Left lobe of liver (tissue), 2 donors: ENCODE data around the gene CLMN. TPM values are rescaled to one million over a fixed set of nuclear protein-coding genes. Genes with fewer than 3 reads are reported as not detected.
"Not testable (repeated sequence)": the region's sequence is repeated elsewhere in the genome, so short reads cannot be mapped to it uniquely, and the experiment has no call there.

ENCODE experiments used
- ATAC-seq: fragments of 200-7000 bp; cut with Tn5 transposase; one replicate; pipeline ENCODE4 v1.9.1; 2020; ENCODE audit warnings: mild to moderate bottlenecking, moderate library complexity
- DNase-seq: peaks from one replicate; pipeline ENCODE4 v3.0.0-alpha.2; 2020; ENCODE audit warnings: low spot score
- total RNA-seq: library from RNA; stranded (reverse); gene quantifications from one replicate; pipeline ENCODE4 v1.2.1, GENCODE V29; 2021
- donor health status: DM: no; HTN: no; CAD: no; lungs with moderate emphysema.
- donor health status: DM: no; HTN: yes; CAD: no.

Gene CLMN
- total RNA-seq, 1 donor from 2014 or later = 67.7 TPM

DNA sequence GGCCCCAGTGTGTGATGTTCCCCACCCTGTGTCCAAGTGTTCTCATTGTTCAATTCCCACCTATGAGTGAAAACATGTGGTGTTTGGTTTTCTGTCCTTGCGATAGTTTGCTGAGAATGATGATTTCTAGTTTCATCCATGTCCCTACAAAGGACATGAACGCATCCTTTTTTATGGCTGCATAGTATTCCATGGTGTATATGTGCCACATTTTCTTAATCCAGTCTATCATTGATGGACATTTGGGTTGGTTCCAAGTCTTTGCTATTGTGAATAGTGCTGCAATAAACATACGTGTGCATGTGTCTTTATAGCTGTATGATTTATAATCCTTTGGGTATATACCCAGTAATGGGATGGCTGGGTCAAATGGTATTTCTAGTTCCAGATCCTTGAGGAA, 144.0 kb downstream of the CLMN start:
- not testable (repeated sequence) for ATAC-seq, DNase-seq

DNA sequence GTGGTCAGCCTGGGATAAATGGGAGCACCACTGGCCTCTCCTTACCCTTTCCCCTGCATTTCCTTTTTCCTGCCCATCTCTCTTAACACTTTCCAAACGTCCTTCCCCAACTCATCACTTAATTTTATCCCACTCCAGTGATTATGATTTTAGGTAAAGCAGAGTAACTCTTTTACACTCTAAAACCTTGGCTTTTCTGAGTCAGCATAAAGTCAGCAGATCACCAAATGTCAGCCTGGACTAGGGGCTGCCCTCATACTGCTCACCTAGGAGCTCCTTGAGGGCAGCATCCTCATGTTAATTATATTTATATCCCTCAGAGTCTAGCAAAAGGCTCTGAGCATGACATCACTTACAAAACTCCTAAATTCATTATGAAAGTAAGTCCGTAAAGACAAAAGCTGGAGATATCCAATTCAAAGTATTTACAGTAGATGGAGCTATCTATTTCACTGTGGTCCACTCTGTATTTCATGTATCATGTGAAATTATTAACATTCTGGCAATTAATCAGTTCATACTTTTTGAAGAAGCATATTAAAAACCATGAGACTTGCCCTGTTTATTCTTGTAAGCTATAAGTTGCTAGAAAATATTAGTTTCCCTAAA, 145.4 kb downstream of the CLMN start:
- DNase-seq (no peak), ATAC-seq (peak; percentile 67)

DNA sequence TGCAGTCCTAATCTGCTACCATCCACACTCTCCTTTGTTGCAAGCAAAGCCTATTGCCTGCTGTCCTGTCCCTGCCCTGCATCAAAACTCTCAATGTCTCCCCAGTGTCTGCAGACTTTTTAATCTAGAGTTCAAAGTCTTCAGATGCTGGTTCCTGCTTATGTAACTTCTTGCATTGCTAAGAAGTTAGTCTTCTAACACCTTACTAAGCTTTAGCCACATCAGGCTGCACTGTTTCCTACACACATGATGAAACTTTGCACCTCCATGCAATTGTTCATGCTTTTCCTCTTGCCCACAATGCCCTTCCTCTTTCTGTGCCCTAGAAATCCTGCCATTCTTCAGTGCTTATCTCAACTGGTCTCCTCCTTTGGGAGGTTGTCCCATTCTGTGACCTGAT, 146.2 kb downstream of the CLMN start:
- ATAC-seq (peak; percentile 52), DNase-seq (no peak)

GRCh38 chr14:95167177-95167576, 152.5 kb downstream of the CLMN start:
- ATAC-seq (no peak), DNase-seq (no peak)

- ATAC-seq (no peak), DNase-seq (no peak)
These were observed 154.2 kb downstream of the CLMN start for GRCh38 chr14:95165517-95165916.

DNA sequence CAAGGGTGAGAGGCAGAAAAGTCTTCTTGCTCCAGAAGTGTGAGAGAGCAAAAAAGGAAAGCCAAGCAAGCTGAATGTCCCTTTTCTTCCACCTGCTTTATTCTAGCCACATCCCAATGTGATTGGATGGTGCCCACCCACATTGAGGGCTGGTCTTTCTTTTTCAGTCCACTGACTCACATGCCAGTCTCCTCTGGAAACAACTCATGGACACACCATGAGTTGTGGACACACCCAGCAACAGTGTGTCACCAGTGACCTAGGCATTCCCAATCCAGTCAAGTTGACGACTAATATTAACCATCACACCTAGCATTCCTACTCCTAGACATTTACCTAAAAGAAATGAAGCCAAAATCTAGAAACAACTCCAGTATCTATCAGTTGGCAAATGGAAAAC, 155.2 kb downstream of the CLMN start:
- DNase-seq = no peak
- no peak for ATAC-seq

- DNase-seq = no peak
- ATAC-seq = peak; percentile 15
These were observed 156.0 kb downstream of the CLMN start for GRCh38 chr14:95163666-95164065.

DNA sequence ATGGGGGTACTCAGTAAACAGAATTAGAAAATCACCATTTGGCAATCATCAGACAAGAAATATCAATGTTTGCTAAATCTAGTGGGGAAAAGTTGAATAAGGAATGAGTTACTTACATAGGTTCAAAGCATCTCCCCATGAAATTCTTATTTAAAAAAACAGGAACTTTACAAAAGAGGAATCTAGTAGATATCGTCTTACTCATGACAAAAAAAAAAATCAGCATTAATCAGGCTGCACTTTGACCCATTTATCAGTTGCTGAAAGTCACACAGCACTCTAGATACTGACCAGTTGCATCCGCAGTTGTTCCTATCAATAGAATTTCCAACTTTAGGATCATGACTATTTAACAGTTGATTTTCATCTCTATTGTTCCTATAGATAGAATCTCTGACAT, 156.6 kb downstream of the CLMN start:
- ATAC-seq (peak; percentile 69), DNase-seq (no peak)

- ATAC-seq = no peak
- DNase-seq = no peak
These were observed 157.1 kb downstream of the CLMN start for GRCh38 chr14:95162641-95163040.

GRCh38 chr14:95157327-95158189, 162.2 kb downstream of the CLMN start, which contains the start of gene DICER1:
TSS of gene DICER1 (minus strand) at chr14:95157529. CDS start at chr14:95133458, 24,071 bp downstream.
- ATAC-seq = peak; percentile 90
- peak; percentile 99 for DNase-seq

GRCh38 chr14:95157048-95157326, 162.7 kb downstream of the CLMN start:
- no peak for DNase-seq
- peak; percentile 55 for ATAC-seq

GRCh38 chr14:95156161-95157047, 163.3 kb downstream of the CLMN start:
- ATAC-seq (peak; percentile 27), DNase-seq (peak; percentile 64)

DNA sequence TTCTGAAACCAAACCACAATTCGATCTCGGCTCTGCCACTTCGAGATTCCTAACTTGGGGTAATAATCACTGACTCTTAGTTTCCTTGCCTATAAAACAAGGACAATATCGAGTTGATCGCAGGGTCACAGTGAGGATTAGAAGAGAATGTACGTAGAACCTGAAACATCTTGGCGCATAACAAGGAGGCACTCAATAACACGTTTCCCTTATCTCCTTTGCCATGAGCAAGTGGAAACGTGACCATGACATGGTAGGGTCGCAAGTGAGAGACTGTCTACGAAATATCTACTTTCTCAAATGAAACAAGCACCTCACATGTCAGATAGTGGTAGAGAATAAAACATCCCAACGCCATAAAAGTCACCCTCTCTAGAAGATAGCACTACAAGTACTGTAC, 164.7 kb downstream of the CLMN start:
- no peak for ATAC-seq
- DNase-seq = no peak

GRCh38 chr14:95153866-95154265, 165.8 kb downstream of the CLMN start:
- ATAC-seq (no peak), DNase-seq (no peak)

GRCh38 chr14:95151561-95151960, 168.1 kb downstream of the CLMN start:
- no peak for DNase-seq
- ATAC-seq = no peak

- DNase-seq (no peak), ATAC-seq (no peak)
These were observed 168.8 kb downstream of the CLMN start for GRCh38 chr14:95150910-95151309.

DNA sequence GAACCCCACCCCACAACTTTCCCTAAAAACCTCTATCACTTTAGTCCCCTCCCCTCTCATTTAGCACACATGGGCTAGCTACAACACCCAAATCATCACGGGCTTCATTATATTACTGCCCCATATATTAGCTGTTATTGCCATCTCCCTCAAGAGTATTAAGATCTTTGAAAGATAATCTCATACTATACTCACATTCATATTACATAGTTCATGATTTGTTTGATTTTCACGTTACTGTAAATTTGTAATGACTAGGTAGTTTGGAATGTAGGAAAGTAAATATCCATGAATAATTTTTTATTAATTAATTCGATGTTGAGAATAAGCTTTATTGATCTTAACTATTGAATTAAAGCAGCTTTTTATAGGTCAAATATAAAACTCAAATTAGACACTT, 170.3 kb downstream of the CLMN start:
- no peak for ATAC-seq
- no peak for DNase-seq

- no peak for ATAC-seq
- no peak for DNase-seq
These were observed 172.1 kb downstream of the CLMN start for GRCh38 chr14:95147597-95147996.

DNA sequence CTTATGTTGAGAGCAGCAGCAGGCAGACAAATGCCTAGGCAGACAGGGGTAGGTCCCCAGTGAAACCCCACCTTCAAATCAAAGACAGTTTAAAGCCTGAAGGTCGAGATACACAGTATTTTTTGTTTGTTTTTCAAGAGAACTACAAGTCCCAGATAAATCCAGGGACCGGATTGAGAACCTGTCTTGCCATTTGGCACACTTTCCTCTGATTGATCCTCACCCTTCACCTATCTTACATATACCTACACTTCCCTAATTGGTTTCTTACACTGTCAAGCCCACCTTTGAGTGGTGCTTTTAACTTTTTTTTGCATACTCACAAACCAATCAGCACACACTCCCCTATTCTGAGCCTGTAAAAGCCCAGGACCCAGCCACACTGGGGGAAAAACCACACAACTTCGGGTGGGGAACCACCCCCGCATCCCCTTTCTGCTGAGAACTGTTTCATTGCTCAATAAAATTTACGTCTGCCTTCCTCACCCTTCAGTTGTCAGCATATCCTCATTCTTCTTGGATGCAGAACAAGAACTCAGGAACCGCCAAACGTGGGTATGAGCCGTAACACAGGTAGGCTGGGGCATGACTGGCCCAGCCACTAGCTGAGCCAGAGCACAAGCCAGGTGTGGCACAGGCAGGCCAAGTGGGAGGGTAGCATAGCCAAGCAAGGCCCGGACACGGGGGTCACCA, 173.5 kb downstream of the CLMN start:
- DNase-seq (no peak), ATAC-seq (peak; percentile 68)

GRCh38 chr14:95144849-95145248, 174.9 kb downstream of the CLMN start:
- no peak for DNase-seq

More at GRCh38 chr14:95144849-95145248, 174.9 kb downstream of the CLMN start:
- no peak for ATAC-seq
